HEK293T (cell line): ENCODE results near the gene CUL4B.

ENCODE experiments used
- ARNT ChIP-seq: fragments of 450-650 bp; IDR thresholded peaks from 2 replicates; pipeline ENCODE4 v1.6.1; 2017; ENCODE audit warnings: mild to moderate bottlenecking
- BHLHE40 ChIP-seq: fragments of 450-650 bp; IDR thresholded peaks from 2 replicates; pipeline ENCODE4 v1.6.1; 2016; ENCODE audit warnings: mild to moderate bottlenecking, moderate library complexity, borderline replicate concordance
- CTBP1 ChIP-seq: fragments of 450-650 bp; IDR thresholded peaks from 2 replicates; pipeline ENCODE4 v1.6.1; 2016; ENCODE audit warnings: borderline replicate concordance
- ELF4 ChIP-seq: fragments of 450-650 bp; IDR thresholded peaks from 2 replicates; pipeline ENCODE4 v1.6.1; 2017; ENCODE audit warnings: antibody characterized with exemption
- FOXA1 ChIP-seq: fragments of 450-650 bp; IDR thresholded peaks from 2 replicates; pipeline ENCODE4 v1.6.1; 2016; ENCODE audit warnings: mild to moderate bottlenecking
- FOXK2 ChIP-seq: fragments of 450-650 bp; IDR thresholded peaks from 2 replicates; pipeline ENCODE4 v1.6.1; 2016; ENCODE audit warnings: mild to moderate bottlenecking
- FOXM1 ChIP-seq: fragments of 450-650 bp; IDR thresholded peaks from 2 replicates; pipeline ENCODE4 v1.6.1; 2017; ENCODE audit warnings: mild to moderate bottlenecking, borderline replicate concordance
- L3MBTL2 ChIP-seq: fragments of 450-650 bp; conservative IDR thresholded peaks from 2 replicates; pipeline ENCODE4 v1.6.1; 2016; ENCODE audit warnings: mild to moderate bottlenecking
- LEF1 ChIP-seq: fragments of 450-650 bp; IDR thresholded peaks from 2 replicates; pipeline ENCODE4 v1.6.1; 2017; ENCODE audit warnings: mild to moderate bottlenecking, borderline replicate concordance
- SP1 ChIP-seq: fragments of 450-650 bp; IDR thresholded peaks from 2 replicates; pipeline ENCODE4 v1.6.1; 2017
- SUZ12 ChIP-seq: fragments of 450-650 bp; IDR thresholded peaks from 2 replicates; pipeline ENCODE4 v1.6.1; 2016; ENCODE audit warnings: mild to moderate bottlenecking
- TARDBP ChIP-seq: fragments of 450-650 bp; IDR thresholded peaks from 2 replicates; pipeline ENCODE4 v1.6.1; 2016
- ZNF384 ChIP-seq: fragments of 450-650 bp; IDR thresholded peaks from 2 replicates; pipeline ENCODE4 v1.6.1; 2016
- TF ChIP-seq, protein P1 (sequence below): fragments of 450-650 bp; IDR thresholded peaks from 2 replicates; pipeline ENCODE4 v1.6.1; 2016

GRCh38 chrX:120485638-120486520, 74.9 kb downstream of the CUL4B start:
- no peak for TF ChIP-seq ARNT
- no peak for TF ChIP-seq SP1
- no peak for TF ChIP-seq FOXA1
- TF ChIP-seq BHLHE40: no peak
- TF ChIP-seq SUZ12: no peak
- no peak for TF ChIP-seq TARDBP
- no peak for TF ChIP-seq ZNF384
- TF ChIP-seq ELF4: no peak
- TF ChIP-seq CTBP1: no peak
- peak; percentile 24; the same call in 1 of the 2 replicates for TF ChIP-seq LEF1
- TF ChIP-seq, protein P1, sequence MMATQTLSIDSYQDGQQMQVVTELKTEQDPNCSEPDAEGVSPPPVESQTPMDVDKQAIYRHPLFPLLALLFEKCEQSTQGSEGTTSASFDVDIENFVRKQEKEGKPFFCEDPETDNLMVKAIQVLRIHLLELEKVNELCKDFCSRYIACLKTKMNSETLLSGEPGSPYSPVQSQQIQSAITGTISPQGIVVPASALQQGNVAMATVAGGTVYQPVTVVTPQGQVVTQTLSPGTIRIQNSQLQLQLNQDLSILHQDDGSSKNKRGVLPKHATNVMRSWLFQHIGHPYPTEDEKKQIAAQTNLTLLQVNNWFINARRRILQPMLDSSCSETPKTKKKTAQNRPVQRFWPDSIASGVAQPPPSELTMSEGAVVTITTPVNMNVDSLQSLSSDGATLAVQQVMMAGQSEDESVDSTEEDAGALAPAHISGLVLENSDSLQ: no peak; the same call in 1 of the 2 replicates
- TF ChIP-seq FOXM1: no peak
- peak; percentile 97 for TF ChIP-seq L3MBTL2
- no peak for TF ChIP-seq FOXK2
